Left renal pelvis (tissue), 4 donors: ENCODE measurements around the gene RRP15. TPM values are rescaled to one million over a fixed set of nuclear protein-coding genes. Genes with fewer than 3 reads are reported as not detected.

Experiments used
- DNase-seq, 4 donors: peaks; one replicate each; pipeline ENCODE4 v3.0.0-alpha.2; 2013; ENCODE audit warnings: low read depth in 4 of 4, low spot score in 3 of 4
- polyA plus RNA-seq, 4 donors: library from polyadenylated mRNA; unstranded; fragments of 120-200 nt; gene quantifications; one replicate each; pipeline ENCODE4 v1.2.1, GENCODE V29; 2013; ENCODE audit not compliant: insufficient read length in 4 of 4

RRP15 gene
- polyA plus RNA-seq, 4 donors: 17.3 to 24.3 (median 22.1) TPM

- no peak for DNase-seq
Observed at GRCh38 chr1:218382261-218382660, 97.2 kb downstream of the RRP15 start.

- no peak for DNase-seq
Observed at GRCh38 chr1:218383051-218383450, 98.0 kb downstream of the RRP15 start.

- DNase-seq: no peak
Observed at GRCh38 chr1:218383681-218384080, 98.6 kb downstream of the RRP15 start.

GRCh38 chr1:218384581-218384993 is 99.5 kb downstream of the RRP15 start:
- no peak for DNase-seq

Other genes with a start within 250 kb of the RRP15 start
- 10 to 100 TPM; 10.0 to 32.2 (median 18.9) TPM for gene TGFB2, start 60.0 kb downstream of the RRP15 start, polyA plus RNA-seq